ENCODE results near the gene ASB1.
"Not testable (repeated sequence)": the region's sequence is repeated elsewhere in the genome, so short reads cannot be mapped to it uniquely, and the experiment has no call there.

The ASB1 gene

GRCh38 chr2:238404406-238405216, 22.1 kb upstream of the ASB1 start:
- DNase-seq = no peak

- DNase-seq = not testable (repeated sequence)
Measured at GRCh38 chr2:238405217-238405555, 21.5 kb upstream of the ASB1 start.

GRCh38 chr2:238406221-238406997, 20.3 kb upstream of the ASB1 start:
- DNase-seq = no peak

- no peak for DNase-seq
Measured at GRCh38 chr2:238406998-238407285, 19.8 kb upstream of the ASB1 start.

GRCh38 chr2:238407566-238407965, 19.2 kb upstream of the ASB1 start:
- DNase-seq = no peak

- no peak for DNase-seq
Measured at GRCh38 chr2:238408615-238409340, 17.9 kb upstream of the ASB1 start.

GRCh38 chr2:238409341-238410199, 17.2 kb upstream of the ASB1 start:
- no peak for DNase-seq

- DNase-seq = no peak
Measured at GRCh38 chr2:238412067-238412767, 14.5 kb upstream of the ASB1 start.

GRCh38 chr2:238413368-238413767, 13.4 kb upstream of the ASB1 start:
- DNase-seq = no peak

- DNase-seq = peak; percentile 34
Measured at GRCh38 chr2:238415036-238415764, 11.5 kb upstream of the ASB1 start.

GRCh38 chr2:238415893-238416292, 10.8 kb upstream of the ASB1 start:
- DNase-seq = no peak

GRCh38 chr2:238418196-238418998, 8.3 kb upstream of the ASB1 start:
- DNase-seq = no peak

- no peak for DNase-seq
Measured at GRCh38 chr2:238418999-238419546, 7.7 kb upstream of the ASB1 start.

GRCh38 chr2:238420442-238420841, 6.3 kb upstream of the ASB1 start:
- DNase-seq = no peak

GRCh38 chr2:238420878-238421694, 5.6 kb upstream of the ASB1 start:
- no peak for DNase-seq

GRCh38 chr2:238421695-238422035, 5.1 kb upstream of the ASB1 start:
- no peak for DNase-seq

- DNase-seq = no peak
Measured at GRCh38 chr2:238422285-238422684, 4.4 kb upstream of the ASB1 start.

- no peak for DNase-seq
Measured at GRCh38 chr2:238422940-238423339, 3.8 kb upstream of the ASB1 start.

GRCh38 chr2:238423561-238424312, 3.0 kb upstream of the ASB1 start:
- DNase-seq = no peak
